Lower lobe of right lung (tissue), 2 donors: ENCODE measurements around the gene MRPS18C. TPM values are rescaled to one million over a fixed set of nuclear protein-coding genes. Genes with fewer than 3 reads are reported as not detected.

Experiments
- ATAC-seq, 2 donors: fragments of 200-7000 bp; cut with Tn5 transposase; one replicate each; pipeline ENCODE4 v1.9.1; 2020 to 2022; ENCODE audit warnings: mild to moderate bottlenecking in 2 of 2, moderate library complexity in 2 of 2
- DNase-seq: peaks from one replicate; pipeline ENCODE4 v3.0.0-alpha.2; 2020
- H3K27ac ChIP-seq: fragments of 200-600 bp; one replicate; pipeline ENCODE4 v1.8.0; 2022
- H3K27me3 ChIP-seq: fragments of 200-600 bp; one replicate; pipeline ENCODE4 v1.8.0; 2022; ENCODE audit warnings: low read depth
- H3K36me3 ChIP-seq: fragments of 200-600 bp; one replicate; pipeline ENCODE4 v1.8.0; 2022; ENCODE audit warnings: mild to moderate bottlenecking
- H3K4me1 ChIP-seq: fragments of 200-600 bp; one replicate; pipeline ENCODE4 v1.8.0; 2022
- H3K4me3 ChIP-seq: fragments of 200-600 bp; one replicate; pipeline ENCODE4 v1.8.0; 2022; ENCODE audit warnings: mild to moderate bottlenecking
- H3K9me3 ChIP-seq: fragments of 200-600 bp; one replicate; pipeline ENCODE4 v1.8.0; 2022
- intact Hi-C: fragments of 100-400 bp; cut with DNase I; formaldehyde crosslinking; loops from one replicate; pipeline ENCODE4 v1.11.0; 2022
- total RNA-seq: library from RNA; stranded (reverse); fragmentation: NEBNext Ultra II Directional; extraction: Animal tissue kit (Norgen Biotek cat#: 25700); gene quantifications from one replicate; pipeline ENCODE4 v1.2.1, GENCODE V29; 2021
- TF ChIP-seq, protein P1 (sequence below): fragments of 200-600 bp; IDR thresholded peaks from one replicate; pipeline ENCODE4 v1.8.0; 2022; ENCODE audit warnings: antibody characterized with exemption, mild to moderate bottlenecking
- donor health status: DM: no; HTN: yes; CAD: no; lungs with severe emphysema.

The MRPS18C gene
- total RNA-seq, 1 donor from 2014 or later = 40.8 TPM

DNA sequence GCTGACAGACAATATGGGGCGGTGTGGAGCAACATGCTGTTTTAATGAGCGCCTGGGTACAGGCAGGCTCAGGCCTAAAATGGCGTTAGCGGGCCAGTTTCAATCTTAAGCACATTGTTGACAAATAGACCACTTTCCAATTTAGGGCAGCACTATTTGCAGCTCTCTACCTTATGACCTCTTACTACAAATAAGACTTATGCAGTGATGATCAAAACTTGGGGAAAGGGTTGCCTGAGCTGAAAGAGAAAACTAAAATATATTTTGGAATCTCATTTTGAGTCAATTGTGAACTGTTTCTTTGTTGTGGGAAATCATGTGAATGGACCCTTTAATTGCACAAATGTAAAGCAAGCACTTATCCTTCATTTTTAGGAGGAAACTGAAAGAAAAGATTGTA is 54.6 kb downstream of the MRPS18C start:
- H3K27ac ChIP-seq = no peak overlapping the region
- no peak overlapping the region for H3K4me3 ChIP-seq
- DNase-seq (no peak), ATAC-seq (no peak)
- H3K4me1 ChIP-seq = no peaks in the 10 kb centered on the region
- TF ChIP-seq, protein P1, sequence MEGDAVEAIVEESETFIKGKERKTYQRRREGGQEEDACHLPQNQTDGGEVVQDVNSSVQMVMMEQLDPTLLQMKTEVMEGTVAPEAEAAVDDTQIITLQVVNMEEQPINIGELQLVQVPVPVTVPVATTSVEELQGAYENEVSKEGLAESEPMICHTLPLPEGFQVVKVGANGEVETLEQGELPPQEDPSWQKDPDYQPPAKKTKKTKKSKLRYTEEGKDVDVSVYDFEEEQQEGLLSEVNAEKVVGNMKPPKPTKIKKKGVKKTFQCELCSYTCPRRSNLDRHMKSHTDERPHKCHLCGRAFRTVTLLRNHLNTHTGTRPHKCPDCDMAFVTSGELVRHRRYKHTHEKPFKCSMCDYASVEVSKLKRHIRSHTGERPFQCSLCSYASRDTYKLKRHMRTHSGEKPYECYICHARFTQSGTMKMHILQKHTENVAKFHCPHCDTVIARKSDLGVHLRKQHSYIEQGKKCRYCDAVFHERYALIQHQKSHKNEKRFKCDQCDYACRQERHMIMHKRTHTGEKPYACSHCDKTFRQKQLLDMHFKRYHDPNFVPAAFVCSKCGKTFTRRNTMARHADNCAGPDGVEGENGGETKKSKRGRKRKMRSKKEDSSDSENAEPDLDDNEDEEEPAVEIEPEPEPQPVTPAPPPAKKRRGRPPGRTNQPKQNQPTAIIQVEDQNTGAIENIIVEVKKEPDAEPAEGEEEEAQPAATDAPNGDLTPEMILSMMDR = no peak
- no peaks in the 10 kb centered on the region for H3K27me3 ChIP-seq
- H3K9me3 ChIP-seq = no peaks in the 10 kb centered on the region
- no peaks in the 10 kb centered on the region for H3K36me3 ChIP-seq
- intact Hi-C loops = loop anchor here (5.0 kb wide), 1 partner anchor 127 kb away; no protein-coding TSS in a partner anchor

Other genes starting within 250 kb of the MRPS18C start
- 14.6 TPM for gene COQ2, start 171.3 kb upstream of the MRPS18C start, total RNA-seq
- gene HPSE, start 121.2 kb upstream of the MRPS18C start, total RNA-seq = 5.5 TPM
- 18.8 TPM for gene HELQ, start 235 bp upstream of the MRPS18C start, total RNA-seq
- gene ABRAXAS1, start 29.0 kb downstream of the MRPS18C start, total RNA-seq = 14.7 TPM
- gene GPAT3, start 80.0 kb downstream of the MRPS18C start, total RNA-seq = 5.9 TPM